Upper lobe of right lung (tissue), 1 donor: ENCODE measurements around the gene ABCD4. TPM values are rescaled to one million over a fixed set of nuclear protein-coding genes. Genes with fewer than 3 reads are reported as not detected.

ENCODE experiments used
- ATAC-seq: fragments of 200-7000 bp; cut with Tn5 transposase; one replicate; pipeline ENCODE4 v1.9.1; 2020; ENCODE audit warnings: mild to moderate bottlenecking, moderate library complexity
- DNase-seq: peaks from one replicate; pipeline ENCODE4 v3.0.0-alpha.2; 2020
- H3K27ac ChIP-seq: fragments of 200-600 bp; one replicate; pipeline ENCODE4 v1.8.0; 2022
- H3K27me3 ChIP-seq: fragments of 200-600 bp; one replicate; pipeline ENCODE4 v1.8.0; 2022; ENCODE audit warnings: mild to moderate bottlenecking
- H3K36me3 ChIP-seq: fragments of 200-600 bp; one replicate; pipeline ENCODE4 v1.8.0; 2022
- H3K4me1 ChIP-seq: fragments of 200-600 bp; one replicate; pipeline ENCODE4 v1.8.0; 2022
- H3K4me3 ChIP-seq: fragments of 200-600 bp; one replicate; pipeline ENCODE4 v1.8.0; 2022; ENCODE audit warnings: mild to moderate bottlenecking
- H3K9me3 ChIP-seq: fragments of 200-600 bp; one replicate; pipeline ENCODE4 v1.8.0; 2022
- CTCF ChIP-seq: fragments of 200-600 bp; IDR thresholded peaks from one replicate; pipeline ENCODE4 v1.8.0; 2022; ENCODE audit warnings: antibody characterized with exemption
- intact Hi-C: fragments of 100-400 bp; cut with DNase I; formaldehyde crosslinking; loops from one replicate; pipeline ENCODE4 v1.11.0; 2022
- total RNA-seq: library from RNA; stranded (reverse); fragmentation: NEBNext Ultra II Directional; extraction: Animal tissue kit (Norgen Biotek cat#: 25700); gene quantifications from one replicate; pipeline ENCODE4 v1.2.1, GENCODE V29; 2021
- donor health status: DM: no; HTN: yes; CAD: no; lungs with severe emphysema.

The ABCD4 gene
- total RNA-seq, 1 donor from 2014 or later, result 48.3 TPM

- no peak for ATAC-seq
- no peak for DNase-seq
- no peak for TF ChIP-seq CTCF
- intact Hi-C loops, result no loop called here
- H3K27me3 ChIP-seq, result no peaks in the 10 kb centered on the region
- H3K27ac ChIP-seq, result no peak overlapping the region
- no peaks in the 10 kb centered on the region for H3K9me3 ChIP-seq
- no peak overlapping the region for H3K4me3 ChIP-seq
- peaks cover 6% of the 10 kb centered on the region for H3K4me1 ChIP-seq
- H3K36me3 ChIP-seq, result no peaks in the 10 kb centered on the region
These were observed 42.1 kb downstream of the ABCD4 start for GRCh38 chr14:74260525-74261233.

- ATAC-seq (no peak), DNase-seq (no peak)
- Histone ChIP-seq H3K36me3 (no peaks in the 10 kb centered on the region), H3K4me3 (no peak overlapping the region), H3K9me3 (no peaks in the 10 kb centered on the region), H3K27me3 (no peaks in the 10 kb centered on the region), H3K4me1 (peaks cover 6% of the 10 kb centered on the region), H3K27ac (no peak overlapping the region)
- intact Hi-C loops, result no loop called here
- TF ChIP-seq CTCF, result no peak
These were observed 43.2 kb downstream of the ABCD4 start for GRCh38 chr14:74259513-74259912.

GRCh38 chr14:74258764-74259035, 44.0 kb downstream of the ABCD4 start:
- Histone ChIP-seq H3K9me3 (no peaks in the 10 kb centered on the region), H3K4me3 (no peak overlapping the region), H3K27ac (no peak overlapping the region), H3K4me1 (peaks cover 6% of the 10 kb centered on the region), H3K36me3 (no peaks in the 10 kb centered on the region), H3K27me3 (no peaks in the 10 kb centered on the region)
- no peak for TF ChIP-seq CTCF
- intact Hi-C loops, result no loop called here
- ATAC-seq, result no peak
- no peak for DNase-seq

- ATAC-seq (no peak), DNase-seq (no peak)
- Histone ChIP-seq H3K9me3 (no peaks in the 10 kb centered on the region), H3K27me3 (no peaks in the 10 kb centered on the region), H3K4me3 (peak overlapping the region; percentile 59), H3K4me1 (peaks cover 6% of the 10 kb centered on the region), H3K36me3 (no peaks in the 10 kb centered on the region), H3K27ac (no peak overlapping the region)
- TF ChIP-seq CTCF, result no peak
- intact Hi-C loops, result no loop called here
These were observed 44.6 kb downstream of the ABCD4 start for GRCh38 chr14:74257941-74258763.

GRCh38 chr14:74257078-74257940, 45.4 kb downstream of the ABCD4 start:
- ATAC-seq (peak; percentile 96), DNase-seq (peak; percentile 76)
- Histone ChIP-seq H3K27ac (no peak overlapping the region), H3K4me3 (peak overlapping the region; percentile 59), H3K9me3 (no peaks in the 10 kb centered on the region), H3K27me3 (no peaks in the 10 kb centered on the region), H3K4me1 (peaks cover 6% of the 10 kb centered on the region), H3K36me3 (no peaks in the 10 kb centered on the region)
- TF ChIP-seq CTCF, result peak; percentile 94
- intact Hi-C loops, result no loop called here
